Stimulated activated CD8-positive, alpha-beta memory T cell treated with anti-CD3 and anti-CD28 coated beads, Interleukin-7, amount 100 ng/mL, for 1 hour (primary cell): ENCODE data around the gene CLCN6.
A peak's percentile ranks its signal among the peaks of the same experiment; 100 is the strongest.

Experiments used
- DNase-seq, 2 donors: peaks; one replicate each; pipeline ENCODE4 v3.0.0-alpha.2; 2020; ENCODE audit warnings: low read depth in 2 of 2

The CLCN6 gene

DNA sequence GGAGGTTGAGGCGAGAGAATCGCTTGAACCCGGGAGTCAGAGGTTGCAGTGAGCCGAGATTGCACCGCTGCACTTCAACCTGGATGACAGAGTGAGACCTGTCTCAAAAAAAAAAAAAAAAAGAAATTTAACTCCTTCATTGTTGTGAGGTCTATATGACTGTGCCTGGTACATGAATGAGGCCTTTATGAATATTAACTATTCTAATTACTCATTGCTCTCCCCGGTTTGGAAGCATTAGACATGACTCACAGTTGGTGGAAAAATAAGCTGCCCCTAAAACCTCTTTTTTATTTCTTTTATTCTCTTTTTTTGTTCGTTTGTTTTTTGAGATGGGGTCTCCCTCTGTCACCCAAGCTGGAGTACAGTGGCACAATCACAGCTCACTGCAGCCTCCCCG is 49.4 kb downstream of the CLCN6 start:
- DNase-seq = no peak

DNA sequence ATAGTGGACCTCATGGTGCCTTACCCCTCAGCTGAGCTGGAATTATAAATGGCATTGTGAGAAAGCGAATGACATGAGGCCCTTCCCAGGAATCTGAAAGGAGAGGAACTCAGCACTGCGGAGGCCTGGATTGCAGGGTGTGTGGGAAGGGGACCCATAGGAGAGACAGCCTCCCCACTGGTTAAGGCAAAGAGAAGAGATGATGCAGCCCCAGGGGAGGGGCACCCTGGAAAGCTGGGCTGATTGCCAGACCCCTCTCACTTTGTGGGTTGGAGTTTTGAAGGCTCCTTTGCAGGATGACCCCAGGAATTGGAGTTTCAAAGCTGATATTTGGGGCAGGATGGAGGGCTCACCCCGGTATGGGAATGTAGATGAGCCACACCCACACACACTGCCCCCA is 50.7 kb downstream of the CLCN6 start:
- DNase-seq = no peak

DNA sequence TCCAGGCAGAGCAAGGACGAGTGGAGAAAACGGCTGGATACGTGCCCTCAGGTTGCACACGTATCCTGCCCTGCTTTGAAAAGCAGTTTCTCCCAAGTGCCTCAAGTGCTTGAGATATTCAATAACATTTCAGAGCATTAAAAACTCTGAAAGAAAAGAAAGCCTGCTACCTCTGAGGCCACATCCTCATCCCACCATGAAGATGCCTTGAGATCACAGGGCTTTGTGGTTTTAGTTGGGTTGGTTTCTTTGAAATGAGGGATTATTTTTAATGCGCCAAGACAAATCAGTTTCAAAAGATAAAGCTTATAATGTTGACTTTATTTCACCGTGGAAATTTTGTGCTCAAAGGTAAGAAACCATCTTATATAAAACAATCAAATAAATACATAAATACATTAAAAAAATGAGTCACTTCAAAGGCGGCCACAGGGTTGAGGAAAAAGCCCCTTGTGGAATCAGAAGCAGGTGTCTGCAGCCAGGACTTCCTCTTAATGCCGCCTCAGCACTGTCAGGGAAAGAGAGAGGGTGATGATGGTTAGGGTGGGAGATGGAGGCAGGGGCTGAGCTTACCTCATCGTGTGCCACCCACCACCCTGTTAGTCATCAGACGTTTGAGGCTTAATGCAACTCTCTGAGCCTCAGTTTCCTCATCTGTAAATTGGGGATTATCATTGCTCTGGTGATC is 51.3 kb downstream of the CLCN6 start:
- DNase-seq = no peak

DNA sequence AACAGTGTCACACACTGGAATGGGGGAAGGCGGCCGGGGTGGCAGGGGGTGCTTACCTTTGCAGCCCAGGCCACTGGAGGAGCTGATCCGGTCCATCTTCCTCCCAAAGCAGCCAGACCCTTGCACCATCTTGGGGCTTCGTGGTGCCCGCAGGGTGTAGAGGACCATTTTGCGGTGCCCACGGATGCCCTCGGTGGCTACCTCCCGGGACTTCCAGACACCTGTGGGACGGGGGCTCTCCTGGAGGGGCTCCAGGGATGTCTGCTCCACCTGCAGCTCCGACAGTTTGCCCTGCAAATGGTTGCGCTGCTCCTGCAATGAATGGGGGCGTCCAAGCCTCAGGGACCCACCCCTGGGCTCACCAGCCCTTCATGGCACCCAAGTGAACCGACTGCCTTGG is 52.2 kb downstream of the CLCN6 start:
- DNase-seq = no peak

DNA sequence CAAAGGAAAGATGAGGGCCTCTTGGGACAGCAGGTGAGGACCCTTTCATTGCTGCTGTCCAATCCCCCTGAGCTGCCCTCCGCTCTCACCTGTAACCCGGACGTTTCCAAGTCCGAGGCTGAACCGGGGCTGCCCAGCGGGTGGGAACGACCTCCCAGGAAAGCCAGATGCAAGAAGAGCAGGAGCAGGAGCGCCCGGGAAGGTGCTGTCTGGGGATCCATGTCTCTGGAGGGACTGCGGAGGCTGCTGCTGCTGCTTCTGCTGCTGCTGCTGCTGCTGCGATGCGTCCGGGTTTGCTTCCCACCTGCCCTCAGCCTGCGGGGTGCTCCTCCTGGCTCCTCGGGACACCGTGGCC is 52.6 kb downstream of the CLCN6 start, which contains the start of gene NPPB:
NPPB (minus strand) TSS at position 333 of the 355 bp plus-strand sequence; CDS start at position 221, 112 bp downstream.
- no peak for DNase-seq

DNA sequence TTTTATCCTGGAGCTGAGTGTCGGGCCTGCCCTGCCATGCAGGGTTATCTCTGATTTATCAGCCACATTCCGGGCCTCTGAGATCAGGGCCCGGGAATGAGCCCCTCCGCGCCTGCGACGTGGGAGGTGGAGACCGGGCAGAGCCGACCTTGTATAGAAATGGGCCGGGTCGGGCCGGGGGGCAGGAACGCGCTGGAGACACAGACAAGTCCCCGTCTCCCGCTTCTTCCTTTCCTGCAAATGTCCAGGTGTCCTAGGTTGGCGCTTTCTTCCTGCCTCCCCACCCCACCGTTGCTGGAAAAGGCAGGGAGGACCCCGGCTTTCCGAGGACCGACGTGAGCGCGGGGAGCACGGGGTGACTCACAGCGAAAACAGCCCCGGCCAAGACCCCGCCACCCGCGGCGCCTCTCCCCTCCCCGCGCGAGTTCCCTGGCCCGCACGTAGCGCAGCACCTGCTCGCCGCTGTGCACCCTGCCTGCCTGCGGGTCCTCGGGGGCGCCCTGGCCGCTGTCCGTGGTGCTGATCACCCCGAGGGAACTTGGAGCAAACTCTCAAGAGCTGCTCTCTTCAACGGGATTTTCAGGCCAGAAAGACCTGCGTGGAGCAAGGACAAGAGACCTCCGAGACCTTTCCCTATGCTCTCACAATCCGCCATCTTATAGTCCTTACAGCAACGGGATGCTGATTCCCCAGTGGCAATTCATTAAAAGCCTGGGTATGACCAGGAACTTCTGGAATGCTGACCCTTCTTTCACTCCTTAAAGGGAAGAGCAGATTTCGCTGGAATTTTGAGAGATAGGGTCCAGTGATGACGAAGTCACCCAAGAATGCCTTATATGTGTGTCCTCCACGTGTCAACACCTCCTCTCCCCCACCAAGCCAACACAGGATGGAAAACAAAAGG is 53.2 kb downstream of the CLCN6 start:
- DNase-seq = peak; percentile 25 to 44

DNA sequence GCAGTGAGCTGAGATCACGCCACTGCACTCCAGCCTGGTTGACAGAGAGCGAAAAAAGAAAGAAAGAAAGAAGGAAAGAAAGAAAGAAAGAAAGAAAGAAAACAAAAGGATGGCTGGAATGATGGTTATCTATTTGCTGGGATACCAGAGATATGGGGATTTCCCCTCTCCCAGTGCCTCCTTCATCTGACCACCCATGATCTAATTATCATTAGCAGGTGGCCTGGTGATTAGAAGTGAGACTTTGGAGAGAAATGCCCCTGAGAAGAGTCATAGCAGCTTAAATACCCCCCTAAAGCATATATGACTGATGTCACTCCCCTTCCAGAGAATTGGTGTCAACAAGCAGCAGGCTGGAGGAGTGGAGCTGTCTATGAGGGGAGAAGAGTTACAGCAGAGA is 54.1 kb downstream of the CLCN6 start:
- no peak for DNase-seq

DNA sequence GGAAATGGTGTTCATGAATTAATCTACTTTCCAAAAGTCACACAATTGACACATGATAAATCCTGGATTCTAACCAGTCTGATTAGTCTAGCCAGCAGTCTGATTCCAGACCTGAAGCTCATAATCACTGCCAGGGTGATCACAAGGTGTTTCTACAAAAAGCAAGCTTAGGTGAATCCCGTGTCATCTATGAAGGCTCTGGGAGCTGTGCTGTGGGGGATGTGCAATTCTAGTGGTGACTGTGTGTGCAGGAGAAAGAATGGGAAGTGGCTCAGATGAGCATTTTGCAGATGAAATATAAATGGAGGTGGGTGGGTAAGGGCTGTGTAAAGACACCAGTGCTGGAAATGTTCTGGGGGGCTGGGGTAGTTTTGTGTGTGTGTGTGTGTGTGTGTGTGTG is 54.6 kb downstream of the CLCN6 start:
- DNase-seq = no peak

DNA sequence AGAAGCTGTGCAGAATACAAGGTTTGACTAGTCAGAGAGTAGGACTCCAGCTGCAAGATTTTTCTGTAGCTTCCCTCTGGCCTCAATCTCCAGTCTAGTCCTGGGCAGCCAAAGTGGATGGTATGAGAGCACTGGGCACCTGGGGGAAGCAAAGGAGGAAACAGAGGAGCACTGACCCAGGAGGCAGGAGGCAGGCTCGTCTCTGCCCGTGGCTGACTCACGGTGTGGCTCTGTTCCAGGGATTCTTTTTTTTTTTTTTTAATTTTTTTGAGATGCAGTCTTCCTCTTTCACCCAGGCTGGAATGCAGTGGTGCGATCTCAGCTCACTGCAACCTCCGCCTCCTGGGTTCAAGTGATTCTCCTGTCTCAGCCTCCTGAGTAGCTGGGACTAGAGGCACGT is 56.9 kb downstream of the CLCN6 start:
- no peak for DNase-seq

DNA sequence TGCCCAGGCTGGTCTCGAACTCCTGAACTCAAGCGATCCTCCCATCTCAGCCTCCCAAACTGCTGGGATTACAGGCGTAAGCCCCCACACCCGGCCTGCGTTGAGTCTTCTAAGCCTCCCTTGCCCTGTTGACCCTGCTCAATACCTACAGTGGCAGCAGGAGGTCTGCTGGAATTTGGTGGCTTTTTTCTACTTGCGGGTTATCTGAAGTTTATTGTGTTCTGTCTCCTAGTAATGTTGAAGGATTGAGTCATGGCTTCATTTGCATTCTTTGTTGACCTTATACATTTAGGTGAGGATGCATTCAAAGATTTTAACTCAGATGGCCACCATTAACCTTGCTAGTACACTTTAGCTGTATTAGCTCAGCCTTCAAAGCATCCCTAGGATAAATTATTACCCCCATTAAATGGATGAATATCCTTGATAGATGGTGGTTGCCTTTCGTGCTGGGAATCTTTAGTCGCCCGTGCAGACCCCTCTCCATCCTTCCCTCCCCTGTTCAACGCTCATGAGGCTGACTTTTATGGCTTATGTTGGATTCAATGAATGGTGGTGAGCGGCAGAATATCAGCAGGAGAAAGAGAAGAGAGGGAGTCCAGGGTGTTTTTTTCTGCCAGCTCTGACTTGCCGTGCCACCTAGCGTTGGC is 62.5 kb downstream of the CLCN6 start:
- no peak for DNase-seq

DNA sequence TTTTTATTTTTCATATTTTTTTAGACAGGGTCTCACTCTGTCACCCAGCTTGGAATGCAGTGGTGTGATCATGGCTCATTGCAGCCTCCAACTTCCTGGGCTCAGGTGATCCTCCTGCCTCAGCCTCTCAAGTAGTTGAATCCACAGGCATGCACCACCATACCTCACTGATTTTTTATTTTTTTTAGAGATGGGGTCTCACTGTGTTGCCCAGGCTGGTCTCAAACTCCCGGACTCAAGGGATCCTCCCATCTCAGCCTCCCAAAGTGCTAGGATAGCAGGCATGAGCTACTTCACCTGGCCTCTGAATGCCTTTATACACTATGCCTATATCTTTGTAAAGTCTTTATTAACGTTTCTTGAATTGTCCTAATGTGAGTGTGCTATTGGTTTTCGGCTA is 63.1 kb downstream of the CLCN6 start:
- DNase-seq = no peak

DNA sequence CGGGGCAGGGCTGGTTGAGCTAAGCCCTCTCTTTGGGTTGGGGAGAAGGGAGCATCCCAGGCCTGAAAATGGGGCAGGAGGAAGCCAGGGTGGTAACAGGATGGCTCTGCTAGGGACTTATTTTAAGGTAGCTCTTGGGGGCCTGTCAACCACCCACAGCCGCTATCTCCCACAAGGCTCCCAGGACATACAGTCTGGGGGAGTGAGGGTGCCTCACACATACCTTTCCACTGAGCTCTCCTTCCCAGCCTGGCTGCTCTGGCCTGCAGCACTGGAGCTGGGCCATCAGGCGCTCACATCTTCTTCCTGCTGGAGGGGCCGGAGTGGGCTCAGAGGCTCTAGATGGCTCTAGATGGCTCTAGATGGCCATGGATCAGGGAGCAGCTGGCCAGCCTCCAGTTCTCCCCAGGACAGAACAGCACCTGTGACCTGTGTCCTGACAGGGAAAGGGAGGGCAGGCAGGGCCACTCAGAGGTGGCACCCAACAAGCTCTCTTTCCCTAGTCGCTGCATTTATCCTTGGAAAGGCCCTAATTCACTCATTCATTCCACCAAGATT is 63.7 kb downstream of the CLCN6 start:
- DNase-seq = no peak

DNA sequence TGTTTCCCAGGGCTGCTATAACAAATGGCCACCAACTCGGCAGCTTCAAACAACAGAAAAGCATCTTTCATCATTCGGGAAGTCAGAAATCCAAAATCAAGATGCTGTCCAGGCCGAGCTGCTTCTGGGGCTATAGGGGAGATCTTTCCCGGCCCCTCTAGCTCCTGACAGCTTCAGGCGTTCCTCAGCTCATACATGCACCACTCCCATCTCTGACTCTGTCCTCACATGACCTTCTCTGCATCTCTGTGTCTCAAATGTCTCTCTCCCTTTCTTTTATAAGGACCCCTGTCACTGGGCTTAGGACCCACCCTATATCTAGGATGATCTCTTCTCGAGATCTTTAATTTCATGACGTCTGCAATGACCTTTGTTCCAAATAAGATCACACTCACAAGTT is 66.6 kb downstream of the CLCN6 start:
- no peak for DNase-seq

DNA sequence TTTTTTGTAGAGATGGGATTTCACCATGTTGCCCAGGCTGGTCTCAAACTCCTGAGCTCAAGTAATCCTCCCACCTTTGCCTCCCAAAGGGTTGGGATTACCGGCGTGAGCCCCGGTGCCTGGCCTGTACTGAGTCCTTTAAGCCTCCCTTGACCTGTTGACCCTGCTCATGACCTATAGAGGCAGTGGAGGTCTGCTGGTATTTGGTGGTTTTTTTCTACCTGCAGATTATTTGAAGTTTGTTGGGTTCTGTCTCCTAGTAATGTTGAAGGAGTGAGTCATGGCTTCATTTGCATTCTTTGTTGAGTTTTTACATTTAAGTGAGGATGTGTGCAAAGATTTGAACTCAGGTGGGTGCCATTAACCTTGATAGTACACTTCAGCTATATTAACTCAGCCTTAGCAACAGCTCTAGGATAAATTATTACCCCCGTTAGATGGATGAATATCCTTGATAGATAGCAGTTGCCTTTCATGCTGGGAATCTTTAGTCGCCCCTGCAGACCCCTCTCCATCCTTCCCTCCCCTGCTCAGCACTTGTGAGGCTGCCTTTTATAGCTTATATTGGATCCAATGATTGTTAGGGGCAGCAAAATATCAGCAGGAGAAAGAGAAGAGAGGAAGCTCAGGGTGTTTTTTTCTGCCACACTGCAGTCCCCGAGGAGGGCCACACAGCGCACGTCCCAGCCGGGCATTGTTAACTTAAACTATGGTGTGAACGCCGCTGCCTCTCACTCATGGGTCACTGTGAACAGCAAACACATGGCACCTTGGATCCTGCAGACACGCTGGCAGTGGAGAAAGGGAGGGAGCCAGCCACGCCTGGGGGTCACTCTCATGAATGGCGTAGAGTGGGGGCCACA is 67.6 kb downstream of the CLCN6 start:
- DNase-seq = no peak

DNA sequence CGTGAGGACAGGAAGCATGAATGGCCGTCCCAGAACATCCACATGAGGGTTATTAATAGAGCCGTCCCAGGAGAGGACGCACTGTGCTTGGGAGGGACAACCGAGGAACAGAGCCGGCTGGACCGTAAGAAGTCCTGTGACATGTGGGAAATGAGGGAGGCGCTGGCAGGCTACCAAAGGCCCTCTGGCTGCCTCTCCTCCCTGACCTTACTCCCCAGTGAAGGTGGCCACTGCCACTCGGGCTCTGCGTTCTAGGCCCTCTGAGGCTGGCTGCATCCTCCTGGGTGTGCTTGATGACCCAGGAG is 68.2 kb downstream of the CLCN6 start:
- no peak for DNase-seq

DNA sequence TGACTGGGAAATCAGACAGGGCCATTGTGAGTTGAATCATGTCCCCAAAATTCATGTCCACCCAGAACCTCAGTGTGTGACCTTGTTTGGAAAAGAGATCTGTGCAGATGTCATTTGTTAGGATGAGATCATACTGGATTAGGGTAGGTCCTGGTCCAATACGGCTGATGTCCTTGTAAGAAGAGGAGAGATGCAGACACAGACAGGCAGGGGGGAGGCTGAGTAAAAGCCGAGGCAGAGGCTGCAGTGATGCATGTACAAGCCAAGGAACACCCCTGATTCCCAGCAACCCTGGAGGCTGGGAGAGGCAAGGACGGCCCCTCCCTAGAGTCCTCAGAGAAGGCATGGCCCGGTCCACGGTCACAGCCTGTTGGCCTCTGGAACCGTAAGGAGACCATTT is 68.6 kb downstream of the CLCN6 start:
- DNase-seq = no peak

DNA sequence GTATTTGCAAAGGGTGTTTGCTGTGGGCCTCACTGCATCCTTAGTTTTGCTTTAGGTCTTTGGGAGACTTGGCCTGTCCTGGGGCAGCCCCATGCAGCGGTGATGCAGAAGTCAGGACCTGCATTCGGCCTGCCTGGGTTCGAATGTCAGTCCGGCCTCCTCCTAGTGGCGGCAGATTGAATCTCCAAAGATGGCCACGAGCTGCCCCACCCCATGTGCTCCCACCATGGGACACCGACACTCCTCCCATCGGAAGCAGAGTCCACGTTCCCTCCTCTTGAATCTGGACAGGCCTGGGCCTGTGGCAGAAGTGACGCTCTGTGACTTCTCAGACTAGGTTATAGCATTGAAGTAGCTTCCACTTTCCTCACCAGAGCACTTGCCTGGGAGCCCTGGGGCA is 69.1 kb downstream of the CLCN6 start:
- no peak for DNase-seq

DNA sequence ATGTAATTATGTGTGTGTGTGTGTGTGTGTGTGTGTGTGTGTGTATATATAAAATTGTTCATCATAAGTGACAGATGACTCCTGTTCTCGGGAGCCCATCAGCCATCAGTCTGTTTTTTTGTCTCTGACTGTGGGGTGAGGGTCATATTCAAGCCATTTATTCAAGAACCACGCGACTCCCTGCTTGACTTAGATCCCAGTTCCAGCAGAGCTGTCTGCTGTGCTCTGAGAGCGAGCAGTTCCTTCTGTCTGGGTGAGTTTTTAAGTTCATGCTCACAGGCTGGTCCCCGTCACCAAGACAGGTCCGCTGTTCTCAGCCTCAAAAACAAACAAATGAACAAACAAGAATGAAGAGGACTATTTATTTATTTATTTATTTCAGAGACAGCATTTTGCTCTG is 71.1 kb downstream of the CLCN6 start:
- DNase-seq = no peak

DNA sequence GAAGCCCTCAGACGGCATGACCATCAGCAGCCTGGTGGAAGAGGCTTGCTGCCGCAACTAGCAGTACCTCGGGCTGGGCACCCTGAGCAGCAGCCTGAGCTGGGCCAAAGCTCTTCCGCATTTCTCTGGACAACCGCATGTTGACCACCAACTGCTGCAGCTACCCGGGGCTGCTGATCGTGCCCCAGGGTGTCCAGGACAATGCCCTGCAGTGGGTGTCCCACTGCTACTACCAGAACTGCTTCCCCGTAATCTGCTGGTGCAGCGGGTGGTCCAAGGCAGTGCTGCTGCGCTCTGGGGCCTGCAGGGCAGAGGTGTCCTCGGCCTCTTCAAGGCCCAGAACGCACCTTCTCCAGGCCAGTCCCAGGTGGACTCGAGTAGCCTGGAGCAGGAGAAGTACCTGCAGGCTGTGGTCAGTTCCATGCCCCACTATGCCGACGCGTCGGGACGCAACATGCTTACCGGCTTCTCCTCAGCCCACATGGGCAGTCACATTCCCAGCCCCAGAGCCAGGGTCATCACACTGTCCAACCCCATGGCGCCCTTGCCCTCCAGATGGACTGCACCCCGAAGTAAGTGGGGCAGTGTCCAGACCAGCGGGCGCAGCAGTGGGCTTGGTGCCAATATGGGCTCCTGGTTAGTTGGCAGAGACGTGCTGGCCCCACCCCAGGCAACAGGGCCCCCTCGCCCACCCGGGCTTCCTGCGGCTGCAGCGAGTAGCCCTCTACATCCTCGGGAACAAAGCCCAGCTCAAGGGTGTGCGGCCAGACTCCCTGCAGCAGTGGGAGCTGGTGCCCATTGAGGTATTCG is 72.3 kb downstream of the CLCN6 start:
- no peak for DNase-seq

DNA sequence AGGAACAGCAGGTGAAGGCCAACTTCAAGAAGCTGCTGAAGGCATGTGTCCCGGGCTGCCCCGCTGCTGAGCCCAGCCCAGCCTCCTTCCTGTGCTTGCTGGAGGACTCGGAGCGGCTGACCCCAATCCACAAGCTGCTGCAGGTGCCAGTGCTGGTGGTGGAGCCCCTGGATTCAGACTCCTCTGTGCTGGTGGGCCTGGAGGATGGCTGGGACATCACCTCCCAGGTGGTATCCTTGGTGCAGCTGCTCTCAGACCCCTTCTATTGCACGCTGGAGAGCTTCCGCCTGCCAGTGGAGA is 72.8 kb downstream of the CLCN6 start:
- no peak for DNase-seq
